ENCODE measurements around the gene ADCY10.

DNA sequence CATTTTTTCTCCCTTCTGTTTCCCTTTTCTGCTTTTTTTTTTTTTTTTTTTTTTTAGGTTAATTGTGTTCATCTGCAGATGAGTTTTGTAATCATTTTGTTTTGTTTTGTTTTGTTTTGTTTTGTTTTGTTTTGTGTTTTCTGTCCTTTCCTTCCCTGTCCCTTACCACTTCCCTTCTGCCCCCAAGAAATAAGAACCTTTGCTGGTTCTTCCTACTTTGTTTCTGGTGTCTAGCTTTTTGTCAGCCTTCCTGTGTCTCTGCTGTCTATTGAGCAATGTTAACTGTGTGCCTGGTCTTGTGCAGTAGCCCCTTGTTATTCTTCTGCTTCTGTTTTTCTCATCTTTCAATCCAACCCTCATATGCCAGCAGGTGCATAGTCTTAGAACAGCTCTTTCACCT is 146.2 kb downstream of the ADCY10 start:
- no peak for TF ChIP-seq EZH2 (IDR thresholded peaks at IDR 0.05; ENCODE audit: borderline replicate concordance, insufficient read depth, low read length, poor library complexity, severe bottlenecking)
- no peak for TF ChIP-seq MXI1 (conservative IDR thresholded peaks at IDR 0.05; ENCODE audit: poor library complexity, severe bottlenecking)
- TF ChIP-seq, protein P1, sequence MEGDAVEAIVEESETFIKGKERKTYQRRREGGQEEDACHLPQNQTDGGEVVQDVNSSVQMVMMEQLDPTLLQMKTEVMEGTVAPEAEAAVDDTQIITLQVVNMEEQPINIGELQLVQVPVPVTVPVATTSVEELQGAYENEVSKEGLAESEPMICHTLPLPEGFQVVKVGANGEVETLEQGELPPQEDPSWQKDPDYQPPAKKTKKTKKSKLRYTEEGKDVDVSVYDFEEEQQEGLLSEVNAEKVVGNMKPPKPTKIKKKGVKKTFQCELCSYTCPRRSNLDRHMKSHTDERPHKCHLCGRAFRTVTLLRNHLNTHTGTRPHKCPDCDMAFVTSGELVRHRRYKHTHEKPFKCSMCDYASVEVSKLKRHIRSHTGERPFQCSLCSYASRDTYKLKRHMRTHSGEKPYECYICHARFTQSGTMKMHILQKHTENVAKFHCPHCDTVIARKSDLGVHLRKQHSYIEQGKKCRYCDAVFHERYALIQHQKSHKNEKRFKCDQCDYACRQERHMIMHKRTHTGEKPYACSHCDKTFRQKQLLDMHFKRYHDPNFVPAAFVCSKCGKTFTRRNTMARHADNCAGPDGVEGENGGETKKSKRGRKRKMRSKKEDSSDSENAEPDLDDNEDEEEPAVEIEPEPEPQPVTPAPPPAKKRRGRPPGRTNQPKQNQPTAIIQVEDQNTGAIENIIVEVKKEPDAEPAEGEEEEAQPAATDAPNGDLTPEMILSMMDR (IDR thresholded peaks at IDR 0.05; ENCODE audit: poor library complexity, severe bottlenecking) = no peak
- no peak for TF ChIP-seq POLR2AphosphoS5 (IDR thresholded peaks at IDR 0.05)
- TF ChIP-seq EP300 (conservative IDR thresholded peaks at IDR 0.05; ENCODE audit: poor library complexity, severe bottlenecking) = no peak
- TF ChIP-seq, protein P2, sequence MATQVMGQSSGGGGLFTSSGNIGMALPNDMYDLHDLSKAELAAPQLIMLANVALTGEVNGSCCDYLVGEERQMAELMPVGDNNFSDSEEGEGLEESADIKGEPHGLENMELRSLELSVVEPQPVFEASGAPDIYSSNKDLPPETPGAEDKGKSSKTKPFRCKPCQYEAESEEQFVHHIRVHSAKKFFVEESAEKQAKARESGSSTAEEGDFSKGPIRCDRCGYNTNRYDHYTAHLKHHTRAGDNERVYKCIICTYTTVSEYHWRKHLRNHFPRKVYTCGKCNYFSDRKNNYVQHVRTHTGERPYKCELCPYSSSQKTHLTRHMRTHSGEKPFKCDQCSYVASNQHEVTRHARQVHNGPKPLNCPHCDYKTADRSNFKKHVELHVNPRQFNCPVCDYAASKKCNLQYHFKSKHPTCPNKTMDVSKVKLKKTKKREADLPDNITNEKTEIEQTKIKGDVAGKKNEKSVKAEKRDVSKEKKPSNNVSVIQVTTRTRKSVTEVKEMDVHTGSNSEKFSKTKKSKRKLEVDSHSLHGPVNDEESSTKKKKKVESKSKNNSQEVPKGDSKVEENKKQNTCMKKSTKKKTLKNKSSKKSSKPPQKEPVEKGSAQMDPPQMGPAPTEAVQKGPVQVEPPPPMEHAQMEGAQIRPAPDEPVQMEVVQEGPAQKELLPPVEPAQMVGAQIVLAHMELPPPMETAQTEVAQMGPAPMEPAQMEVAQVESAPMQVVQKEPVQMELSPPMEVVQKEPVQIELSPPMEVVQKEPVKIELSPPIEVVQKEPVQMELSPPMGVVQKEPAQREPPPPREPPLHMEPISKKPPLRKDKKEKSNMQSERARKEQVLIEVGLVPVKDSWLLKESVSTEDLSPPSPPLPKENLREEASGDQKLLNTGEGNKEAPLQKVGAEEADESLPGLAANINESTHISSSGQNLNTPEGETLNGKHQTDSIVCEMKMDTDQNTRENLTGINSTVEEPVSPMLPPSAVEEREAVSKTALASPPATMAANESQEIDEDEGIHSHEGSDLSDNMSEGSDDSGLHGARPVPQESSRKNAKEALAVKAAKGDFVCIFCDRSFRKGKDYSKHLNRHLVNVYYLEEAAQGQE (IDR thresholded peaks at IDR 0.05; ENCODE audit: borderline replicate concordance) = no peak
- no peak for TF ChIP-seq SMC3 (conservative IDR thresholded peaks at IDR 0.05; ENCODE audit: poor library complexity)
- TF ChIP-seq RAD21 (conservative IDR thresholded peaks at IDR 0.05) = no peak
- no peak for TF ChIP-seq TAF1 (IDR thresholded peaks at IDR 0.05; ENCODE audit: low read depth)

All from neural cell (in vitro differentiated cells).